ENCODE results near the gene ODAD3.

GRCh38 chr19:11434703-11435056, 241 bp downstream of the ODAD3 start:
- no peak for TF ChIP-seq EZH2 (IDR thresholded peaks at IDR 0.05; ENCODE audit: borderline replicate concordance, insufficient read depth, low read depth, low read length, poor library complexity, severe bottlenecking)
- TF ChIP-seq, protein P1, sequence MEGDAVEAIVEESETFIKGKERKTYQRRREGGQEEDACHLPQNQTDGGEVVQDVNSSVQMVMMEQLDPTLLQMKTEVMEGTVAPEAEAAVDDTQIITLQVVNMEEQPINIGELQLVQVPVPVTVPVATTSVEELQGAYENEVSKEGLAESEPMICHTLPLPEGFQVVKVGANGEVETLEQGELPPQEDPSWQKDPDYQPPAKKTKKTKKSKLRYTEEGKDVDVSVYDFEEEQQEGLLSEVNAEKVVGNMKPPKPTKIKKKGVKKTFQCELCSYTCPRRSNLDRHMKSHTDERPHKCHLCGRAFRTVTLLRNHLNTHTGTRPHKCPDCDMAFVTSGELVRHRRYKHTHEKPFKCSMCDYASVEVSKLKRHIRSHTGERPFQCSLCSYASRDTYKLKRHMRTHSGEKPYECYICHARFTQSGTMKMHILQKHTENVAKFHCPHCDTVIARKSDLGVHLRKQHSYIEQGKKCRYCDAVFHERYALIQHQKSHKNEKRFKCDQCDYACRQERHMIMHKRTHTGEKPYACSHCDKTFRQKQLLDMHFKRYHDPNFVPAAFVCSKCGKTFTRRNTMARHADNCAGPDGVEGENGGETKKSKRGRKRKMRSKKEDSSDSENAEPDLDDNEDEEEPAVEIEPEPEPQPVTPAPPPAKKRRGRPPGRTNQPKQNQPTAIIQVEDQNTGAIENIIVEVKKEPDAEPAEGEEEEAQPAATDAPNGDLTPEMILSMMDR (IDR thresholded peaks at IDR 0.05), result no peak
